Measurements from ENCODE around the gene PSTK.
A peak's percentile ranks its signal among the peaks of the same experiment; 100 is the strongest.

Gene PSTK

DNA sequence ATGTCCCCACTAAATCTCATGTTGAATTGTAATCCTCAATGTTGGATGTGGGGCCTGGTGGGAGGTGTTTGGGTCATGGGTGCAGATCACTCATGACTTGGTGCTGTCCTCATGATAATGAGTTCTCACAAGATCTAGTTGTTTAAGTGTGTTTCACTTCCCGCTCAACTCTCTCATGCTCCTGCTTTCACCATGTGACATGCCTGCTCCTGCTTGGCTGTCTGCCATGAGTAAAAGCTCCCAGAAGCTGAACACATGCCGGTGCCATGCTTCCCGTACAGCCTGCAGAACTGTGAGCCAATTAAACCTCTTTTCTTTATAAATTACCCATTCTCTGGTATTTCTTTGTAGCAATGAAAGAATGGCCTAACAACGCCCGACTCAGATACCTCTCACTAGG is 6.2 kb upstream of the PSTK start:
- no peaks in the 10 kb centered on the region for H3K9me3 ChIP-seq (ENCODE audit: low read length)
- H3K36me3 ChIP-seq (ENCODE audit: insufficient read depth, low read length): no peaks in the 10 kb centered on the region
- peaks cover 9% of the 10 kb centered on the region for H3K4me1 ChIP-seq (ENCODE audit: insufficient read depth, low read length)
- no peak overlapping the region for H3K4me3 ChIP-seq (ENCODE audit: low read length)
- H2AFZ ChIP-seq (ENCODE audit: low read depth, low read length): no peak overlapping the region
- H3K27me3 ChIP-seq (ENCODE audit: insufficient read depth, low read length): no peaks in the 10 kb centered on the region

DNA sequence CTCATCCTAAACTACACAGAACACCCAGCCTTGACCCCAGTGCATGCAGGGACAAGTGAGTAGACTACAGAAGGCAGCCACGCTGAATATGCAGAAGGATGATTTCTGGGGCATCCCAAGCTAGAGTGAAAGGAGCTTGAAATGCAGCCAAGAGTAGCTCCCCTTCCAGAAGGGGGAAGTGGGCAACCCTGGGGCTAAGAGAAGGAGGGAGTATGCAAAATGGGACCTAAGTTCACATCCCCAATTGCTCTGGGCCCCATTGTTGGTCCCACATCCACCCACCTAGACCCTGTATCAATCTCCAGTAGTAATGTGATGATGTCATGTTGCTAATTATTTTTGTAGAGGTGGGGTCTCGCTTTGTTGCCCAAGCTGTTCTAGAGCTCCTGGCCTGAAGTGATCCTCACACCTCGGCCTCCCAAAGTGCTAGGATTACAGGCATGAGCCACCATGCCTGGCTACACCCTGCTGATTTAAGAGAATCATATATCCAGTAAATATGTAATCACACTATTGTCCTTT is 5.6 kb upstream of the PSTK start:
- Histone ChIP-seq H3K27me3 (ENCODE audit: insufficient read depth, low read length) (no peaks in the 10 kb centered on the region), H3K9me3 (ENCODE audit: low read length) (no peaks in the 10 kb centered on the region), H3K36me3 (ENCODE audit: insufficient read depth, low read length) (no peaks in the 10 kb centered on the region), H2AFZ (ENCODE audit: low read depth, low read length) (no peak overlapping the region), H3K4me1 (ENCODE audit: insufficient read depth, low read length) (peaks cover 10% of the 10 kb centered on the region), H3K4me3 (ENCODE audit: low read length) (no peak overlapping the region)

DNA sequence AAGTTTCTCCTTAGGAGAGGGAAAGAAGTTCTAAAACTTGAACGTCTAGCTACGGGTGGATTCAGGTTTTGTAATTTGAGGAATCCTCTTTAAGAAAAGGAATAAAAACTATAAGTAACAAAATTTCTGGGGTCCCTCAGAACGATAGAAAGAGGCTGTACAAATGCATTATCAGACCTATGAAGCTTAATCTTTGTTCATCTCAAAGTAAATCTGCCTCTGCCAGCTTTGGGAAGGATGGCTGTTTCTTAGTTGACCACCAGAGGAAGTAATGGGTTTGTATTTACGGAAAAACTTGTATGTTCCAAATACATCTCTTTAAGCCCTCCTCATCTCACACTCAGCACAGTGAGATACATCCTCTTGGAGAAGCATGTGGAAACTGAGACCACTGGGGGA is 864 bp downstream of the PSTK start:
- Histone ChIP-seq H3K27me3 (ENCODE audit: insufficient read depth, low read length) (no peaks in the 10 kb centered on the region), H3K4me3 (ENCODE audit: low read length) (peak overlapping the region; percentile 77), H3K4me1 (ENCODE audit: insufficient read depth, low read length) (peaks cover 13% of the 10 kb centered on the region), H2AFZ (ENCODE audit: low read depth, low read length) (peak overlapping the region; percentile 65), H3K9me3 (ENCODE audit: low read length) (no peaks in the 10 kb centered on the region), H3K36me3 (ENCODE audit: insufficient read depth, low read length) (peaks cover 6% of the 10 kb centered on the region)

DNA sequence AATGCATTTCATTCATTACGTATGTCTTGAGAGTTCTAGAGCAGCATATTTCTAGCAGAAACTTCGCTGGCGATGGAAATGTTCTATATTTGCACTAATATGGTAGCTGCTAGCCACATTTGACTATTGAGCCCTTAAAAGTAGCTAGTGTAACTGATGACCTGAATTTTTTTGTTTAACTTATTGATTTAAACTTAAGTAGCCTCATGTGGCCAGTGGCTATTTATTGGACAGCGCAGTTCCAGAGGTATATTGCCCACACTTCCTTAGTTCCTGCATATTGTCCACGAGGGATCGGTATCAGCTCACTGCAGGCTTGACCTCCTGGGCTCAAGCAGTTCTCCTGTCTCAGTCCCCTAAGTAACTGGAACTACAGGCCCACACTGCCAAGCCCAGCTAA is 3.7 kb downstream of the PSTK start:
- peaks cover 13% of the 10 kb centered on the region for H3K4me1 ChIP-seq (ENCODE audit: insufficient read depth, low read length)
- no peak overlapping the region for H3K4me3 ChIP-seq (ENCODE audit: low read length)
- no peak overlapping the region for H2AFZ ChIP-seq (ENCODE audit: low read depth, low read length)
- peaks cover 12% of the 10 kb centered on the region for H3K36me3 ChIP-seq (ENCODE audit: insufficient read depth, low read length)
- no peaks in the 10 kb centered on the region for H3K27me3 ChIP-seq (ENCODE audit: insufficient read depth, low read length)
- no peaks in the 10 kb centered on the region for H3K9me3 ChIP-seq (ENCODE audit: low read length)

DNA sequence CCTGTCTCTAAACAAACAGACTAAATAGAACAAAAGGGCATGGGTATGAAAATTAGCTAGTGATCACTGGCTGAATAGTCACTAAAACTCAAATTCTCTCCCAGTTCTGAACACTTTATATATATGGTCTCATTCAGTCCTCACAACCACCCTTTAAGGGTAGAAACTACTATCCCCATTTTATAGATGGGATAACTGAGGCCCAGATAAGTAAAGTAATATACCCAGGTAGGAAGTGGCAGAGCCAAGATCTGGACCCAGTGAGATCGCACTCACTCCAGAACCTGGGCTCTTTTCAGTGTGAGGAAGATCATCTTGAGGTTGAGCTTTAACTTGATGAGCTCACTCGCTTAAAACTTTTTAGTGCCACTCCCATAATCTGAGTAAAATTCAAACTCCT is 4.5 kb downstream of the PSTK start:
- no peaks in the 10 kb centered on the region for H3K9me3 ChIP-seq (ENCODE audit: low read length)
- H3K27me3 ChIP-seq (ENCODE audit: insufficient read depth, low read length): no peaks in the 10 kb centered on the region
- H3K36me3 ChIP-seq (ENCODE audit: insufficient read depth, low read length): peaks cover 15% of the 10 kb centered on the region
- H3K4me3 ChIP-seq (ENCODE audit: low read length): no peak overlapping the region
- H2AFZ ChIP-seq (ENCODE audit: low read depth, low read length): no peak overlapping the region
- peaks cover 11% of the 10 kb centered on the region for H3K4me1 ChIP-seq (ENCODE audit: insufficient read depth, low read length)

DNA sequence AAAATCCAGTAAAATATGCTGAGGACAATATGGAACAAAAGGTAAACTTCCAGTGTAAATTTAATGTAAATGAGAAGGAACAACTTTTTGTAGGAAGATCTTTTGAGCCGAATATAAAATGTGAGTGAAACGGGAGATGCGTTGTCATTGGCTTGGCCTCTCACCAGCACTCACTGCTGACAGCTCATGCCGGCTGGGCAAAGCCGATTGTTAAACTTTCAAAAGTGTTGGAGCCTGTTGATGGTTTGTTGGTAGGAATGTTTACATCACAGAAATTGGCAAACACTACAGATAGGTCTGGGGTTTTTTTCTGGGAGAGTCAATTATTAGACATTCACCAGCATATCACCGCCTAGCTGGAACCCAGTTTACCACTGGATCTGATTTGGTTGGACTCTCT is 6.1 kb downstream of the PSTK start:
- H3K4me3 ChIP-seq (ENCODE audit: low read length): no peak overlapping the region
- peaks cover 20% of the 10 kb centered on the region for H3K36me3 ChIP-seq (ENCODE audit: insufficient read depth, low read length)
- H3K27me3 ChIP-seq (ENCODE audit: insufficient read depth, low read length): no peaks in the 10 kb centered on the region
- no peaks in the 10 kb centered on the region for H3K9me3 ChIP-seq (ENCODE audit: low read length)
- H2AFZ ChIP-seq (ENCODE audit: low read depth, low read length): no peak overlapping the region
- peaks cover 2% of the 10 kb centered on the region for H3K4me1 ChIP-seq (ENCODE audit: insufficient read depth, low read length)

DNA sequence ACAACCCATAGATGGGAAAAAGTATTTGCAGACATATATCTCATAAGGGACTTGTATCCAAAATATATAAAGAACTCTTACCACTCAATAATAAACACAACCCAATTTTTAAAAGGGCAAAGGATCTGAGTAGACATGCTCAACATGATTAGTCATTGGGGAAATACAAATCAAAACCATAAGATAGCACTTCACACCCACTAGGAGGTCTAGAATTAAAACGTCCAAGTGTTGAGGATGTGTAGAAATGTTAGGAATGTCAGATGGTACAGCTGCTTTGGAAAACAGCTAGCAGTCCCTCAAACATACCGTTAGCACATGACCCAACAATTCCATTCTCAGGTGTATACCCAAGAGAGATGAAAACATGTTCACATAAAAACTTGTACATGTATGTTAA is 8.3 kb downstream of the PSTK start:
- Histone ChIP-seq H3K4me3 (ENCODE audit: low read length) (no peak overlapping the region), H3K4me1 (ENCODE audit: insufficient read depth, low read length) (no peaks in the 10 kb centered on the region), H3K9me3 (ENCODE audit: low read length) (no peaks in the 10 kb centered on the region), H3K27me3 (ENCODE audit: insufficient read depth, low read length) (no peaks in the 10 kb centered on the region), H2AFZ (ENCODE audit: low read depth, low read length) (no peak overlapping the region), H3K36me3 (ENCODE audit: insufficient read depth, low read length) (peaks cover 24% of the 10 kb centered on the region)

DNA sequence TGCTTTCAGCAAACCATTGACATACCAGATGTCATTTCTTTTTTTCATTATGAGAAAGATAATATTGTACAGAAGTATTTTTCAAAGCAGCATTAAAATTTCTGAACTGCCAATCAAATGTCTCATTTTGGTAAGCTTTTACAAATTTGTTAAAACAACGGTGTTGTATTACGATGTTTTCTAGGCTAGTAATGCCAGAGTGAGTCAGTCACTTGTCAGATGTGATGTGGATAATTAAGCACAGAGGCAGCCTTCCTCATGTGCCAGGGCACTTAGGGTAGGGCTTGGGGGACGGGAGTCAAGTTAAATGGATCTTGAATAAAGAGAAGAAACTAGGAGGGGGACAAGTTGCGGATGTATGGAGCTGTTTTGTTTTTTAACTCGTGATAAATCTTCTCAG is 10.1 kb downstream of the PSTK start:
- Histone ChIP-seq H3K36me3 (ENCODE audit: insufficient read depth, low read length) (peaks cover 37% of the 10 kb centered on the region), H3K4me1 (ENCODE audit: insufficient read depth, low read length) (no peaks in the 10 kb centered on the region), H3K4me3 (ENCODE audit: low read length) (no peak overlapping the region), H3K9me3 (ENCODE audit: low read length) (no peaks in the 10 kb centered on the region), H2AFZ (ENCODE audit: low read depth, low read length) (no peak overlapping the region), H3K27me3 (ENCODE audit: insufficient read depth, low read length) (no peaks in the 10 kb centered on the region)

DNA sequence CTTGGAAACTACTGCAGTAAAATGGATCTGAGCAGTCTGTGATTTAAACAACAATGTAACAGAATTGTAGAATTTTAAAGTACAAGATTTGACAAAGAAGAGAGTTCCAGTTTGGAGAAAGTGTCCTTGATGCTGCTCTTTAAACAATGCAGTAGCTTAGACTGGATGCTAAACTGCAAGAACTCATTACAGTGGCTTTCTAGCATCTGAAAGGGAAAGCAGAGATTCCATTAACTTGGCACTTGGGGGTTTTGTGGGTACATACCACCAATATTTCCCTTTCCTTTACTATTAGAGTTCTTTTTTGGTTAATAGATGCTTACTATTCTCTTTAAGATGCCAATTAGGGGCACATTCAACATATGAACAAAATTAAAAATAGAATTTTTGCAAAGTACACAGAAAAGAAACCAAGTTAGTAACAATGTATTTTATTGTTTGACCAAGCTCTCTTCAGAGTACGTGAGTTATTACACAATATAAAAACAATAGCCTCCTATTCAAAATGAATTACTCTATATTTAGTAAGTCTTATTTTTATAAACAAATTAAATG is 11.9 kb downstream of the PSTK start:
- H3K4me1 ChIP-seq (ENCODE audit: insufficient read depth, low read length): peaks cover under 1% of the 10 kb centered on the region
- no peaks in the 10 kb centered on the region for H3K27me3 ChIP-seq (ENCODE audit: insufficient read depth, low read length)
- H3K9me3 ChIP-seq (ENCODE audit: low read length): no peaks in the 10 kb centered on the region
- no peak overlapping the region for H3K4me3 ChIP-seq (ENCODE audit: low read length)
- H2AFZ ChIP-seq (ENCODE audit: low read depth, low read length): no peak overlapping the region
- H3K36me3 ChIP-seq (ENCODE audit: insufficient read depth, low read length): peaks cover 40% of the 10 kb centered on the region

DNA sequence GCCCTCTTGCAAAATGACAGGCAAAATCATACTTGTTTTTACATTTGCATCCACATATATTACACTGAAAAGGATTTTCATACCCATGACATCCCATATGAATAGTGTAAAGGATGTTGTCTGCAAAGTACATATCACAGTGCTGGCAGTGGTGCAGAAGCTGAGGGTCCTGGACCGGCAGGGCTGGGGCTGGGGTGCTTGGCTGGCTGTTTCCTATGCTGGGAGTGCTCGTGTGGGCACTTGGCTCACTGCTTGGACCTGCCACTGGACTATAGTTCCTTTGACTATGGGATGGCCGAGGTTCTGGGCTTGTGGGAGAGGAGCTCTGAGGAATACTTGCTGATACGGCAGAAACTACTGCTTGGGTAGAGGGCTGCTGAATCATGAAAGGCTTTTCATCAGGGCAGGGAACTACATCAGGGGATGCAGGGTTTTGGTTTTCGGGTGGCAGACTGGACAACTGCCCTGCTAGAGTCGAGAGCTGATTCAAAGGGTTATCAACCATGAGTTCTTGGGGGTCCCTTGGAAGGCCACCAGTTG is 13.7 kb downstream of the PSTK start:
- no peaks in the 10 kb centered on the region for H3K27me3 ChIP-seq (ENCODE audit: insufficient read depth, low read length)

DNA sequence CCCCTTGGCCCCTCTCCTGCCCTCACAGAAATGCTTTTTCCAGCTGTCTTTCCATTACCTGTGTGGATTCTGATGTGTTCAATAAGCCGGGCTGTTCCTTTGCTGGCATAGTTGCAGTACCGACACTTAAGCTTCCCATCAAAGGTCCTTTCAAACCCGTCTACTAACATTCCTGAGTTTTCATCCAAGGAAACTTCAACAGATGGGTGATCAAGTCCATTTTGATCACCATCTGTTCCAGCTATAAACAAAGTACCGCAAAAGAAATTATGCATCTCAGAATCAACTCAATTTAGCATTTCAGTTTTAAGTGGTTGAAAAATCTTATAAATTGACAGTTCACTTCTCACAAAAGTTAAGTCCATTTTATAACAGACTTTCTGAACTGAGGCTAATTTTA is 15.7 kb downstream of the PSTK start:
- H2AFZ ChIP-seq (ENCODE audit: low read depth, low read length): no peak overlapping the region
- peaks cover 31% of the 10 kb centered on the region for H3K36me3 ChIP-seq (ENCODE audit: insufficient read depth, low read length)

More for the DNA sequence above, 13.7 kb downstream of the PSTK start:
- no peak overlapping the region for H2AFZ ChIP-seq (ENCODE audit: low read depth, low read length)
- peaks cover 7% of the 10 kb centered on the region for H3K4me1 ChIP-seq (ENCODE audit: insufficient read depth, low read length)
- no peaks in the 10 kb centered on the region for H3K9me3 ChIP-seq (ENCODE audit: low read length)
- no peak overlapping the region for H3K4me3 ChIP-seq (ENCODE audit: low read length)
- peaks cover 39% of the 10 kb centered on the region for H3K36me3 ChIP-seq (ENCODE audit: insufficient read depth, low read length)

DNA sequence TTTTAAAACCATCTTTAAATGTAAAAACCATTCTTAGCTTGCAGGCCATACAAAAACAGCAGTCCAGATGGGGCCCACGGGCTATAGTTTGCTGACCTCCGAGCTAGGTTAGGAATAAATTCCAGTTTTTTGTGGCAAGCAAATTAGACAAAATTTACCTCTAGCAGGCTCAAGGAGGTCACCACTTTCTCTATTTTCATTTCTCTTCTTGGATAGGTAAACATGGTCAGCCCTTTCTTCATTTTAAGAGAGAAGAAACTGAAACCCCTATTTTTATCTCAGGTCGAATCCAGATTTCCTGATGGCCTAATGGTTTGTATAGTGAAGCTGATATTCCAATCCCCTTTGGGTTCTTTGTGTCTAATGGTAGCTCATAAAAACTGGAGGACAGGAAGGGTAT is 17.7 kb downstream of the PSTK start:
- H3K27me3 ChIP-seq (ENCODE audit: insufficient read depth, low read length): no peaks in the 10 kb centered on the region
- H3K36me3 ChIP-seq (ENCODE audit: insufficient read depth, low read length): peaks cover 27% of the 10 kb centered on the region
- H3K4me3 ChIP-seq (ENCODE audit: low read length): no peak overlapping the region
- no peaks in the 10 kb centered on the region for H3K9me3 ChIP-seq (ENCODE audit: low read length)
- peaks cover 17% of the 10 kb centered on the region for H3K4me1 ChIP-seq (ENCODE audit: insufficient read depth, low read length)
- H2AFZ ChIP-seq (ENCODE audit: low read depth, low read length): no peak overlapping the region

More for the DNA sequence above, 15.7 kb downstream of the PSTK start:
- H3K4me1 ChIP-seq (ENCODE audit: insufficient read depth, low read length): peaks cover 17% of the 10 kb centered on the region
- no peaks in the 10 kb centered on the region for H3K27me3 ChIP-seq (ENCODE audit: insufficient read depth, low read length)
- no peak overlapping the region for H3K4me3 ChIP-seq (ENCODE audit: low read length)
- H3K9me3 ChIP-seq (ENCODE audit: low read length): no peaks in the 10 kb centered on the region

DNA sequence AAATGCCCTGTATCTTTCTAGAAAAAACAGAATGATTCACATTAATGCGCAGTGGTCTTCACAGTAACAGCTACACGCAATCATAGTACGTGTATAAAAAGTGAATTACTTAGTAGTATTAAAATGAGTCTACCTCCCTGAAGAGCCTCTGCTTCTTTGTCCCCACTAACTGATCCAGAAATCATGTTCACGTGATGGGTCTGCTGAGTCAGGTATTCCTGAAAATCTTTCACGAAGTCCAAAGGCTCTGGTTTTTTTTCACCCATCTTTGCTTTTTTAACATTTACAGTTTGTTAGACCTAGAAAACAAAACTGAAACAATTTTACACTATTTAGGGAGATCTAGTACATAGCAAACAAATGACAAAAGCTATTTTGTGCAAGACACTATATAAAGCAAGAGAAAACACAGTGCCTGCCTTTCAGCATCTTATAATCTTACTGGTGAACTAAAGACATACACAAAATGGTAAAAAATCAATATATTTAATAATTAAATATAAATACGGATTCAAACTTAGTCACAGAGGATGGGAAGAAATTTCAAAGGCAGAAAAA is 18.2 kb downstream of the PSTK start:
- Histone ChIP-seq H3K27me3 (ENCODE audit: insufficient read depth, low read length) (no peaks in the 10 kb centered on the region), H3K9me3 (ENCODE audit: low read length) (no peaks in the 10 kb centered on the region), H3K4me1 (ENCODE audit: insufficient read depth, low read length) (peaks cover 17% of the 10 kb centered on the region)

DNA sequence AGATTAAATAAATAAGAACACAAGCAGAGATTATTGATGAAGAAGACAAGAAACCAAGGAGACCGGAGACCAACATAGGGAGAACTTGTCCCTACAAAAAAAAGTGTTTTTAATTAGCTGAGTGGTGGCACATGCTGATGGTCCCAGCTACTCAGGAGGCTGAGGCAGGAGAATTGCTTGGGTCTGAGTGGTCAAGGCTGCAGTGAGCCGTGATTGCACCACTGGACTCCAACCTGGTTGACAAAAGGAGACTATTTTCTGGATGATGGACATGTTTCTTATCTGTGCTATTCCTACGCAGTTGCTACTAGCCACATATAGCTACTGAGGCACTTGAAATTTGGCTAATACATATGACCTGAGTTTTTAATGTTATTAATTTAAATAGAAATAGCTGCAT is 18.7 kb downstream of the PSTK start:
- Histone ChIP-seq H3K27me3 (ENCODE audit: insufficient read depth, low read length) (no peaks in the 10 kb centered on the region), H3K36me3 (ENCODE audit: insufficient read depth, low read length) (peaks cover 22% of the 10 kb centered on the region), H3K4me3 (ENCODE audit: low read length) (no peak overlapping the region), H3K4me1 (ENCODE audit: insufficient read depth, low read length) (peaks cover 17% of the 10 kb centered on the region), H2AFZ (ENCODE audit: low read depth, low read length) (no peak overlapping the region), H3K9me3 (ENCODE audit: low read length) (no peaks in the 10 kb centered on the region)

More for the DNA sequence above, 18.2 kb downstream of the PSTK start:
- Histone ChIP-seq H3K4me3 (ENCODE audit: low read length) (no peak overlapping the region), H3K36me3 (ENCODE audit: insufficient read depth, low read length) (peaks cover 27% of the 10 kb centered on the region), H2AFZ (ENCODE audit: low read depth, low read length) (no peak overlapping the region)
